Activated gamma-delta T cell treated with anti-CD3 and anti-CD28 coated beads, Interleukin-2, amount 50 U/mL, for 16 hours (primary cell): Measurements from ENCODE around the gene PSORS1C2.
"Not testable (repeated sequence)": the region's sequence is repeated elsewhere in the genome, so short reads cannot be mapped to it uniquely, and the experiment has no call there.

Experiments used
- DNase-seq: peaks from one replicate; pipeline ENCODE4 v3.0.0-alpha.2; 2020; ENCODE audit warnings: low read depth

PSORS1C2 gene

GRCh38 chr6:31138982-31139381 is at the start of gene PSORS1C2:
PSORS1C2 (minus strand) TSS chr6:31139066; CDS start chr6:31139026, 40 bp downstream.
- no peak for DNase-seq

- no peak for DNase-seq
Measured at GRCh38 chr6:31187780-31188194, 48.9 kb upstream of the PSORS1C2 start.

- no peak for DNase-seq
Measured at GRCh38 chr6:31186052-31186734, 47.3 kb upstream of the PSORS1C2 start.

DNA sequence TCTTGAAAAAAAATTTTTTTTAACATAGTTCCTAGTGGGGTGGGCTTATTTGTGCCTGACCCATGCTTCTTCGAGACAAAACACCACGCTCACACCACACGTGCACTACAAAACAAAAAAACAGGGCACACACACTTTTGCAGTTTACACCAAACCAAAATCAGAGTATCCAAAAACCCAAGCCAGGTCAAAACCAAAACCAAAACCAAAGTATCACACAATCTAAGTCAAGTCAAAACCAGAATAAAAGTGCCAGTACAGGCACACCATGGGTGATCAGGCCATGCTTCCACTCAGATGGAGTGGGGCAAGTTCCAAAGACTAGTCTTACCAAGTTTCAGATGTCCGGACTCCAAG is 46.8 kb upstream of the PSORS1C2 start:
- DNase-seq, result not testable (repeated sequence)

DNA sequence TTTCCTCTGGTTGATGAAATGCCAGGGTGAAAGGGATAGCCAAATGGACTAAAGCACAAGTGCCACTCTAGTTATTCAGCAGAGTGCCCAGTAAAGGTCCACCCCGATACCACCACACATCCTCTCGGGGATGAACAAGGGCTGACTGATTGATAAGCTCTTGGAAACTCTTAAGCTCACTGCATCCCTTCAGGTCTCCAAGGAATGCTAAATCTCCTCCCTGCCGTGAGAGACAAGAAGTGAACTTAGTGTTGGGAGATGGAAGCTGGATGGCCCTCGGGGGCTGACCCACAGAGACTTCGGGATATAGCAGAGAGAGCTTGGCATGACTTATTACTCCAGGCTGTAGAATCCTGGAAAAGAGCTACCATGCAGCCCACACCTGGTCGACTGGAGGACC is 45.0 kb upstream of the PSORS1C2 start:
- DNase-seq, result not testable (repeated sequence)

- DNase-seq, result not testable (repeated sequence)
Measured at GRCh38 chr6:31183287-31183686, 44.4 kb upstream of the PSORS1C2 start.

DNA sequence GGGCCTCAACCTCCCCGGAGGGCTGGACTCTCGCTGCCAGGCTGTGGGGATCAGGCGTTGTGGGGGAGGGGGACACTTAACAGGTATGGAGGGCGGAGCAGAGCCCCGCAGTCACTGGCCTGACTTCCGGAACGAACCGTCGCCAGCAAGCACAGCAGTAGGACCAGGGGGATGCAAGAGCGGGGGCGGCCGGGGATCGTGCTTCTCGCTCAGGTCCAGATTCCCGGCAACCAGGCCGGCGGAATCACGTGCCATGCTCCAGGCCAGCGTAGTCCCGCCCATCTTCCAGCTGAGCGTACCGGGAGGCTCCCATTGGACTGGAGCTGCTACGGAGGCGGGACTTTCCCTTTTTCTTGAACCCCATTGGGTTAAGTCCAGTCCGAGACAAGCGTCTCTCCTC is 41.6 kb upstream of the PSORS1C2 start:
- no peak for DNase-seq

DNA sequence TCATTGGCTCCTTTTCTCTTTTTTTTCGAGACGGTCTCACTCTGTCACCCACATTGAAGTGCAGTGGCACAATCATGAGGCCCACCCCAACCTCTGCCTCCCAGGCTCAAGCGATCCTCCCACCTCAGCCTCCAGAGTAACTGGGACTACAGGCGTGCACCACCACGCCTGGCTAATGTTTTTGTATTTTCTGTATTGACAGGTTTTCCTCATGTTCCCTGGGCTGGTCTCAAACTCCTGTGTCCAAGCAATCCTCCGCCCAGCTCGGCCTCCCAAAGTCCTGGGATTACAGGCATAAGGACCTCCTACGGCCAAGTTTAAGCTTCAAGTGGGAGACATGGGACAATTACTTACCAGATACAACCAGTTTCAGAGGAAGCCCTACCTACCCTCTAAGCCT is 41.0 kb upstream of the PSORS1C2 start:
- no peak for DNase-seq

DNA sequence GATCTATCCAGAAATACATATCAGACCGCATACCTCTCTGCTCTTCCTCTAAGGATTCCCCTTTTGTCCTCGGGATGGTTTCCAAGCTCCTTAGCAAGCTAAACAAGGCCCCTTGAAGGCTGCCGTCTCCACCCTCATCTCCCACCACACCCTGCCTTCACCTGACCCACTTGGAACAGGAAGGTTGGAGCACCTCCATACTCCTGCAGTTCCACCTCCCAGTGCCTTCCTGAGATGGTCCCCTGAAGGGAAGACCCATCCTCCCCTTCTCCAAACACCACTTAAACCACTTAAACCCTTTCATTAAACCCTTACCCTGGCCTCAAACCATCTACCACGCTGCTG is 40.1 kb upstream of the PSORS1C2 start:
- DNase-seq, result no peak

- DNase-seq, result no peak
Measured at GRCh38 chr6:31178143-31179041, 39.5 kb upstream of the PSORS1C2 start.

GRCh38 chr6:31175971-31176370 is 37.1 kb upstream of the PSORS1C2 start:
- DNase-seq, result no peak

DNA sequence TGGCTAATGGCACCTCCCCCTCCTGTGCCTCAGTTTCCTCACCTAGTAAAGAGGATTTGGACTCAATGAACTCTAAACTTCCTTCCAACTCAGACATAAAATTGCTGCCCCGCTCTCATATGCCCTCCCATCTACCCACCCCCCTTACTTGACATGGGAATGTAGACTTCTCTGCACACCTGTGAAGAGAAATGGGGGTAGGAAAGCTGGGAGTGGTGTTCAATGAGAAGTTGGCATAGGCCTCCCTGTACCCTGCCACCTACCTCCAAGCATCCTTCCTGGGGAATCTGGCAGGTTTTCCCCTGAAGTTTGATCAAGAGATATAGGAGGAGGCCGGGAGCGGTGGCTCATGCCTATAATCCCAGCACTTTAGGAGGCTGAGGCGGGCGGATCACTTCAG is 35.5 kb upstream of the PSORS1C2 start:
- no peak for DNase-seq

DNA sequence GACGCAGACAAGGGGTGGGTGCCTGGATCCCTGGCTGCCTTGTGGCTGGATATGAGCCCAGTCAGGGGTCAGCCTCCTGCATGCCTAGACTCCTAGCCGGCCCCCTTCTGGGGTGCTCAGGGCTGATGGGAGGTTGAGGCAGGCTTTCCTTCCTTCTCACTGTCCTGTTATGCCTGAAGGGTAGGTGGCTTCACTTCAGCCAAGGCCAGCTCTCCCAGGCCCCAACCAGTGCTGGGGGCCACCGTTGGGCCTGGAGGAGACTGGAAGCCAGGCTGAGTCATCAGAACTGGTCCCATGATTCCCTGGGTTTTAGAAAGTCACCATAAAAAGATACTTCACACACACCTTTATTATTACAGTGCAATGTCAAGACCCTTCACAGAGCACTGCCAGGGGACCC is 34.5 kb upstream of the PSORS1C2 start:
- no peak for DNase-seq

- DNase-seq, result no peak
Measured at GRCh38 chr6:31172973-31173384, 34.1 kb upstream of the PSORS1C2 start.

DNA sequence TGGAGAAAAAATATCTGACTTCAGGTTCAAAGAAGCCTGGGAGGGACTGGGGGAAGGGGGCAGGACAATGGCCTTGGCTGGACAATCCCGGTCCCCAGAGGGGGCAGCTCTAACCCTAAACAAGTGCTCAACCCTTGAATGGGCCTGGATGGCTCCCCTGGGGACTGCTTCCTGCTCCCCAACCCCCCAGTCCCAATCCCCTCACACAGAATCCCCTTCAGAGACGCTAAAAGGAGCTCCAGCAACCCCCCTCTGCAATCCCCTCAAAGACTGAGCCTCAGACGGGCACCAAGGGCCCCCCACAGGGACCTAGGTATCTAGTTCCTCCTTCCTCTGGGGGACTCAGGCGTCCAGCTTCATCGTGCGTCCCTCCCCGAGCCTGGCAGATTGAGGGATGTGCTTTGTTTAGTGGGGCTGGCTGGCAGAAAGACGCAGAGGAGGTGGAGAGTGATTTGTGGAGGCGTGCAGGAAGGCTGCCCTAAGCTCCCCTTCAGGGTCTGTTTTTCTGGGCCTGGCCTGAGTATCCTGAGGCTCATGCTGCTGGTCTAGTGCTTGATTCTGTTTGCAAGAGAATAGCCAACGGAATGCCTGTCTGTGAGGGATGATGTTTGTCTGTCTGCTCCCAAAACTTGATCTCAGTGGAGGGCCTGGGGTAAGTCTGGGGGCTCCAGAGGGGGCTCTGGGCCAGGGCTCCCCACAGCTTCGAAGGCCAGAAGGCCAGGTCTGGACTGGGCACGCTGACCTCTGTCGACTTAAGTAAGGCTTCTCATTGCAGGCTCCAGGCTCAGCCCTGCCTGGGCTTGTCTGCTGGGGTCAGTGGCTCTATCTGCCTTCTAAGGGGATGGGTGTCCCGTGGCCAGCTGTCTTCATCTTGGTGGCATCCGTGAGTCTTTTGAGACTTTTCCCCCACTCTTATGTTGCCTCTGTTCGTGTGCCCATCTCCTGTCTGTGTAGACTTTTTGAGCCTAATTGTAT is 33.4 kb upstream of the PSORS1C2 start:
- no peak for DNase-seq

DNA sequence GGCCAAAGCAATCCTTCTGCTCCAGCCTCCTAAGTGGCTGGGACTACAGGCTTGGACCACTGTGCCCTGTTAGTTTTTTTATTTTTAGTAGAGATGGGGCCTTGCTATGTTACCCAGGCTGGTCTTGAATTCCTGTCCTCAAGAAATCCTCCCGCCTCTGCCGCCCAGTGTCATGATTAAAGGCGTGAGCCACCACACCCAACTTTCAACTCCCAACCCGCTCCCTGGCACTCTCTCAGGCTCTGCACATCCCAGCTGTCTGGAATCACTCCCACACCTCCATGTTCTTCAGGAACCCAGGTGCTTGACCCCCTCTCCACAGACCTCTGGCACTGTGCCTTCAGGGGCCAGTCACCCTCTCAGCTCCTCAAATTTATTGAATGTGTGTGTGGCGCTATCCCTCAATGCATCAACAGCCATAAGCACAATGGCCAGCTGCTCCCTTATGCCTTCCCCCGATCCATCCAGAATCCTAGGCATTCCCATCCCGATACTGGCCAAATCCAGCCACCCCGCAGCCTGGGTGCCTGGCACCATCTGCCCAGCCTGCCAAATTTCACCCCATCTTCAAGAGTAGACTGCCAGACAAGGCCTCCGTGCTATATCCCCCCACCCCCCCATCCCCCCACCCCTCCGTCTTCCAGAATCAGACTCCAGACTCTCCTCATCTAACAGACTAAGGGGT is 32.3 kb upstream of the PSORS1C2 start:
- no peak for DNase-seq

GRCh38 chr6:31170600-31170881 is 31.7 kb upstream of the PSORS1C2 start, which contains the start of gene POU5F1:
POU5F1 (minus strand) TSS chr6:31170682; CDS start chr6:31170620, 62 bp downstream.
- no peak for DNase-seq

- DNase-seq, result not testable (repeated sequence)
Measured at GRCh38 chr6:31169858-31170599, 31.2 kb upstream of the PSORS1C2 start.

- DNase-seq, result no peak
Measured at GRCh38 chr6:31169123-31169857, 30.4 kb upstream of the PSORS1C2 start.

GRCh38 chr6:31168606-31169005 is 29.7 kb upstream of the PSORS1C2 start:
- DNase-seq, result no peak
